Hepatocyte (in vitro differentiated cells): ENCODE data around the gene UNKL. TPM values are rescaled to one million over a fixed set of nuclear protein-coding genes. Genes with fewer than 3 reads are reported as not detected.

ENCODE experiments used
- DNase-seq: peaks from one replicate; pipeline ENCODE4 v3.0.0-alpha.2; 2016; ENCODE audit warnings: low spot score
- H2AFZ ChIP-seq: fragments of 200-600 bp; sonication (generic); 2 replicates; pipeline ENCODE4 v1.6.0; 2016; ENCODE audit warnings: antibody characterized with exemption, mild to moderate bottlenecking
- H3K27ac ChIP-seq: fragments of 200-600 bp; sonication (generic); 2 replicates; pipeline ENCODE4 v1.5.1; 2016; ENCODE audit warnings: mild to moderate bottlenecking
- H3K27me3 ChIP-seq: fragments of 200-600 bp; sonication (generic); 2 replicates; pipeline ENCODE4 v1.6.1; 2016
- H3K36me3 ChIP-seq: fragments of 200-600 bp; sonication (generic); replicated peaks from 2 replicates; pipeline ENCODE4 v1.5.1; 2016; ENCODE audit warnings: low read depth; ENCODE audit not compliant: insufficient read depth
- H3K4me1 ChIP-seq: fragments of 200-600 bp; sonication (generic); 2 replicates; pipeline ENCODE4 v1.5.1; 2016; ENCODE audit warnings: mild to moderate bottlenecking, moderate library complexity; ENCODE audit not compliant: insufficient read depth
- H3K4me2 ChIP-seq: fragments of 200-600 bp; sonication (generic); 2 replicates; pipeline ENCODE4 v1.6.0; 2016
- H3K4me3 ChIP-seq: fragments of 200-600 bp; sonication (generic); 2 replicates; pipeline ENCODE4 v1.5.1; 2016; ENCODE audit warnings: mild to moderate bottlenecking
- H3K79me2 ChIP-seq: fragments of 200-600 bp; sonication (generic); 2 replicates; pipeline ENCODE4 v1.6.0; 2017; ENCODE audit warnings: mild to moderate bottlenecking
- H3K9me2 ChIP-seq: fragments of 200-600 bp; sonication (generic); replicated peaks from 2 replicates; pipeline ENCODE4 v1.6.0; 2017; ENCODE audit warnings: mild to moderate bottlenecking; ENCODE audit not compliant: insufficient read depth
- H3K9me3 ChIP-seq: fragments of 200-600 bp; sonication (generic); 2 replicates; pipeline ENCODE4 v1.5.1; 2016; ENCODE audit warnings: low read depth, mild to moderate bottlenecking
- H4K20me1 ChIP-seq: fragments of 200-600 bp; sonication (generic); 2 replicates; pipeline ENCODE4 v1.6.0; 2016; ENCODE audit warnings: mild to moderate bottlenecking; ENCODE audit not compliant: insufficient read depth, poor library complexity, severe bottlenecking
- CTCF ChIP-seq: fragments of 200-600 bp; sonication (generic); IDR thresholded peaks from 2 replicates; pipeline ENCODE4 v1.5.1; 2016; ENCODE audit warnings: antibody characterized with exemption, mild to moderate bottlenecking; ENCODE audit not compliant: poor library complexity
- EZH2 ChIP-seq: fragments of 200-600 bp; sonication (generic); IDR thresholded peaks from 2 replicates; pipeline ENCODE4 v1.6.1; 2016; ENCODE audit warnings: antibody characterized with exemption, mild to moderate bottlenecking, borderline replicate concordance
- EZH2phosphoT487 ChIP-seq: fragments of 200-600 bp; sonication (generic); IDR thresholded peaks from one replicate; pipeline ENCODE4 v1.6.1; 2018; ENCODE audit warnings: antibody characterized with exemption, mild to moderate bottlenecking, low read depth, moderate library complexity; ENCODE audit not compliant: unreplicated experiment, severe bottlenecking
- WGBS: methylation state at CpG from one replicate; pipeline ENCODE4 v1.1.6; 2016; ENCODE audit warnings: low lambda C conversion rate; ENCODE audit errors: missing lambda C conversion rate; 5-methylcytosine and 5-hydroxymethylcytosine counted together
- polyA plus RNA-seq: library from polyadenylated mRNA; unstranded; fragments of >200 nt; fragmentation: Nextera tagmentation; extraction: Ambion mirVana; gene quantifications from 2 replicates; pipeline ENCODE4 v1.2.1, GENCODE V29; 2016
- total RNA-seq: library from RNA; depleted of rRNA; stranded (reverse); fragments of >200 nt; gene quantifications from 2 replicates; pipeline ENCODE4 v1.2.3, GENCODE V29; 2014

UNKL gene
- total and polyA plus RNA-seq, 2 experiments from 2014 or later, result 8.5 to 10.3 TPM

GRCh38 chr16:1372292-1372950 lies 42.1 kb downstream of the UNKL start:
- peaks cover 2% of the 10 kb centered on the region for H4K20me1 ChIP-seq
- no peaks in the 10 kb centered on the region for H3K9me3 ChIP-seq
- no peak overlapping the region for H3K27ac ChIP-seq
- no peaks in the 10 kb centered on the region for H3K79me2 ChIP-seq
- H3K9me2 ChIP-seq, result no peaks in the 10 kb centered on the region
- no peak for TF ChIP-seq EZH2phosphoT487
- no peak for TF ChIP-seq CTCF
- TF ChIP-seq EZH2, result no peak
- H2AFZ ChIP-seq, result no peak overlapping the region
- no peaks in the 10 kb centered on the region for H3K36me3 ChIP-seq
- DNase-seq, result no peak
- H3K4me1 ChIP-seq, result no peaks in the 10 kb centered on the region
- 97% methylated on average over 16 of the region's 21 CpGs for WGBS
- H3K27me3 ChIP-seq, result no peaks in the 10 kb centered on the region
- H3K4me3 ChIP-seq, result no peak overlapping the region
- no peak overlapping the region for H3K4me2 ChIP-seq

GRCh38 chr16:1371054-1371978 lies 43.2 kb downstream of the UNKL start:
- Histone ChIP-seq H3K27me3 (no peaks in the 10 kb centered on the region), H3K79me2 (no peaks in the 10 kb centered on the region), H3K9me2 (no peaks in the 10 kb centered on the region), H3K27ac (no peak overlapping the region), H3K4me3 (no peak overlapping the region), H3K4me1 (no peaks in the 10 kb centered on the region), H3K9me3 (no peaks in the 10 kb centered on the region), H3K4me2 (no peak overlapping the region), H2AFZ (no peak overlapping the region), H4K20me1 (no peaks in the 10 kb centered on the region), H3K36me3 (no peaks in the 10 kb centered on the region)
- no peak for DNase-seq
- TF ChIP-seq CTCF (no peak), EZH2 (no peak), EZH2phosphoT487 (no peak)
- 96% methylated on average over 33 of the region's 33 CpGs for WGBS

- WGBS, result 92% methylated on average over 19 of the region's 27 CpGs
- no peak for DNase-seq
- no peaks in the 10 kb centered on the region for H3K36me3 ChIP-seq
- no peaks in the 10 kb centered on the region for H3K79me2 ChIP-seq
- H3K4me3 ChIP-seq, result no peak overlapping the region
- H4K20me1 ChIP-seq, result peaks cover 9% of the 10 kb centered on the region
- H3K4me2 ChIP-seq, result no peak overlapping the region
- TF ChIP-seq EZH2phosphoT487 (no peak), CTCF (no peak), EZH2 (no peak)
- no peaks in the 10 kb centered on the region for H3K4me1 ChIP-seq
- no peaks in the 10 kb centered on the region for H3K9me2 ChIP-seq
- no peaks in the 10 kb centered on the region for H3K9me3 ChIP-seq
- no peaks in the 10 kb centered on the region for H3K27me3 ChIP-seq
- no peak overlapping the region for H2AFZ ChIP-seq
- H3K27ac ChIP-seq, result no peak overlapping the region
Observed at GRCh38 chr16:1367486-1368174, 46.9 kb downstream of the UNKL start.
